SK-N-MC (cell line): Measurements from ENCODE around the gene C2CD3.

Source experiments
- EZH2 ChIP-seq: fragments of 200-600 bp; sonication (generic); IDR thresholded peaks from one replicate; pipeline ENCODE4 v1.6.1; 2017; ENCODE audit warnings: antibody characterized with exemption
- POLR2AphosphoS5 ChIP-seq: IDR thresholded peaks from 2 replicates; pipeline ENCODE4 v1.6.1; 2012; ENCODE audit warnings: mild to moderate bottlenecking, low read depth, low read length, borderline replicate concordance

GRCh38 chr11:74195828-74196227 lies 25.0 kb upstream of the C2CD3 start:
- TF ChIP-seq EZH2, result no peak
- TF ChIP-seq POLR2AphosphoS5, result no peak
